WTC11 (cell line): ENCODE data around the gene KSR1. TPM values are rescaled to one million over a fixed set of nuclear protein-coding genes. Genes with fewer than 3 reads are reported as not detected.

Experiments used
- ATAC-seq: fragments of 200-7000 bp; cut with Tn5 transposase; 2 replicates; pipeline ENCODE4 v1.10.0; 2021; ENCODE audit warnings: mild to moderate bottlenecking, moderate library complexity
- CTCF ChIA-PET: fragments of 300-600 bp; sonication (Branson Sonifier 250); formaldehyde crosslinking; loops from one replicate; lab custom pipeline; 2021; ENCODE audit warnings: antibody characterized with exemption; lab: Charles Lee
- POLR2A ChIA-PET: fragments of 350-600 bp; sonication (Branson Sonifier 250); formaldehyde crosslinking; loops from one replicate; lab custom pipeline; 2021; ENCODE audit warnings: antibody characterized with exemption; lab: Charles Lee
- DNase-seq: peaks from one replicate; pipeline ENCODE4 v3.0.0; 2021; ENCODE audit warnings: low spot score
- H3K27ac Mint-ChIP-seq: 2 replicates; pipeline ENCODE4 v1.8.0; 2021; ENCODE audit warnings: mixed read lengths
- H3K27me3 Mint-ChIP-seq: 2 replicates; pipeline ENCODE4 v1.8.0; 2021; ENCODE audit warnings: low read depth, mild to moderate bottlenecking, moderate library complexity, mixed read lengths
- H3K36me3 Mint-ChIP-seq: 2 replicates; pipeline ENCODE4 v1.8.0; 2021; ENCODE audit warnings: mixed read lengths
- H3K4me1 Mint-ChIP-seq: 2 replicates; pipeline ENCODE4 v1.8.0; 2022; ENCODE audit warnings: mixed read lengths
- H3K4me3 Mint-ChIP-seq: 2 replicates; pipeline ENCODE4 v1.8.0; 2021; ENCODE audit warnings: mild to moderate bottlenecking, moderate library complexity, mixed read lengths
- H3K9me3 Mint-ChIP-seq: 2 replicates; pipeline ENCODE4 v1.8.0; 2021; ENCODE audit warnings: mixed read lengths
- AFF4 ChIP-seq: sonication (generic); formaldehyde crosslinking; IDR thresholded peaks from 2 replicates; pipeline ENCODE4 v1.8.1; 2023; ENCODE audit warnings: mild to moderate bottlenecking, missing genetic modification reagents, borderline replicate concordance
- ATF6 ChIP-seq: sonication (generic); formaldehyde crosslinking; IDR thresholded peaks from 2 replicates; pipeline ENCODE4 v1.8.1; 2023; ENCODE audit warnings: mild to moderate bottlenecking, missing genetic modification reagents
- E2F4 ChIP-seq: sonication (generic); formaldehyde crosslinking; IDR thresholded peaks from 2 replicates; pipeline ENCODE4 v1.8.1; 2022; ENCODE audit warnings: low read depth, mild to moderate bottlenecking, moderate library complexity, missing genetic modification reagents, borderline replicate concordance
- E2F5 ChIP-seq: sonication (generic); formaldehyde crosslinking; IDR thresholded peaks from 2 replicates; pipeline ENCODE4 v1.8.1; 2022; ENCODE audit warnings: mild to moderate bottlenecking, moderate library complexity, missing genetic modification reagents
- ELF4 ChIP-seq: sonication (generic); formaldehyde crosslinking; IDR thresholded peaks from 2 replicates; pipeline ENCODE4 v1.8.1; 2022; ENCODE audit warnings: low read depth, mild to moderate bottlenecking, moderate library complexity, missing genetic modification reagents
- GRHL2 ChIP-seq: fragments of 250-450 bp; sonication (Bioruptor Pico); IDR thresholded peaks from 2 replicates; pipeline ENCODE4 v1.8.0; 2022; ENCODE audit warnings: mild to moderate bottlenecking, moderate library complexity; ENCODE audit not compliant: insufficient replicate concordance, severe bottlenecking
- IRF2 ChIP-seq: sonication (generic); formaldehyde crosslinking; IDR thresholded peaks from 2 replicates; pipeline ENCODE4 v1.8.0; 2022; ENCODE audit warnings: low read depth, missing genetic modification reagents, borderline replicate concordance
- JUN ChIP-seq: sonication (generic); formaldehyde crosslinking; IDR thresholded peaks from 2 replicates; pipeline ENCODE4 v1.8.0; 2023; ENCODE audit warnings: mild to moderate bottlenecking, missing genetic modification reagents
- NR2C2 ChIP-seq: sonication (generic); formaldehyde crosslinking; IDR thresholded peaks from 2 replicates; pipeline ENCODE4 v1.8.0; 2022; ENCODE audit warnings: mild to moderate bottlenecking, missing genetic modification reagents
- TCF7 ChIP-seq: sonication (generic); formaldehyde crosslinking; IDR thresholded peaks from 2 replicates; pipeline ENCODE4 v1.8.0; 2022; ENCODE audit warnings: mild to moderate bottlenecking, low read depth, missing genetic modification reagents, moderate library complexity
- TEAD4 ChIP-seq: sonication (generic); formaldehyde crosslinking; IDR thresholded peaks from 2 replicates; pipeline ENCODE4 v1.8.0; 2022; ENCODE audit warnings: mild to moderate bottlenecking, missing genetic modification reagents
- ZBTB21 ChIP-seq: sonication (generic); formaldehyde crosslinking; IDR thresholded peaks from 2 replicates; pipeline ENCODE4 v1.8.1; 2023; ENCODE audit warnings: mild to moderate bottlenecking, missing genetic modification reagents, borderline replicate concordance
- ZBTB43 ChIP-seq: sonication (generic); formaldehyde crosslinking; IDR thresholded peaks from 2 replicates; pipeline ENCODE4 v1.8.1; 2023; ENCODE audit warnings: mild to moderate bottlenecking, missing genetic modification reagents
- ZNF232 ChIP-seq: sonication (generic); formaldehyde crosslinking; IDR thresholded peaks from 2 replicates; pipeline ENCODE4 v1.8.0; 2022; ENCODE audit warnings: mild to moderate bottlenecking, missing genetic modification reagents
- ZNF263 ChIP-seq: sonication (generic); formaldehyde crosslinking; IDR thresholded peaks from 2 replicates; pipeline ENCODE4 v1.8.1; 2022; ENCODE audit warnings: low read depth, mild to moderate bottlenecking, moderate library complexity, missing genetic modification reagents
- ZNF281 ChIP-seq: sonication (generic); formaldehyde crosslinking; IDR thresholded peaks from 2 replicates; pipeline ENCODE4 v1.8.0; 2023; ENCODE audit warnings: mild to moderate bottlenecking, missing genetic modification reagents
- ZNF317 ChIP-seq: sonication (generic); formaldehyde crosslinking; IDR thresholded peaks from 2 replicates; pipeline ENCODE4 v1.8.1; 2023; ENCODE audit warnings: low read depth, mild to moderate bottlenecking, moderate library complexity, missing genetic modification reagents, borderline replicate concordance
- ZNF425 ChIP-seq: fragments of 250-450 bp; sonication (Bioruptor Pico); conservative IDR thresholded peaks from 2 replicates; pipeline ENCODE4 v1.9.0; 2021; ENCODE audit warnings: mild to moderate bottlenecking
- ZNF512 ChIP-seq: sonication (generic); formaldehyde crosslinking; IDR thresholded peaks from 2 replicates; pipeline ENCODE4 v1.8.1; 2022; ENCODE audit warnings: missing genetic modification reagents, borderline replicate concordance
- total RNA-seq: library from RNA; stranded (reverse); gene quantifications from 3 replicates; pipeline ENCODE4 v1.2.3, GENCODE V29; 2021

The KSR1 gene
- total RNA-seq, 1 experiment from 2014 or later, result 45.5 TPM

GRCh38 chr17:27480699-27481098 is 24.5 kb downstream of the KSR1 start:
- no peaks in the 10 kb centered on the region for H3K36me3 Mint-ChIP-seq
- ATAC-seq, result no peak
- CTCF ChIA-PET, result interaction anchor here (1.2 to 3.0 kb wide), 4 partner anchors 11 to 122 kb away, joined by 3 to 9 read pairs (median 4); partner anchors contain the start of gene KSR1
- TF ChIP-seq ELF4 (CRISPR knock-in tag) (no peak), E2F5 (CRISPR knock-in tag) (no peak), IRF2 (no peak), ZBTB43 (CRISPR knock-in tag) (no peak), ZBTB21 (CRISPR knock-in tag) (no peak), GRHL2 (CRISPR knock-in tag) (no peak), TEAD4 (no peak), NR2C2 (CRISPR knock-in tag) (no peak), ZNF512 (CRISPR knock-in tag) (no peak), TCF7 (CRISPR knock-in tag) (no peak), E2F4 (CRISPR knock-in tag) (no peak), ZNF425 (no peak), ZNF263 (CRISPR knock-in tag) (no peak), ZNF317 (no peak)
- no peaks in the 10 kb centered on the region for H3K27me3 Mint-ChIP-seq
- no peaks in the 10 kb centered on the region for H3K9me3 Mint-ChIP-seq
- H3K27ac Mint-ChIP-seq, result peak overlapping the region; percentile 58
- POLR2A ChIA-PET, result no interaction called here
- no peak overlapping the region for H3K4me3 Mint-ChIP-seq
- peaks cover 68% of the 10 kb centered on the region for H3K4me1 Mint-ChIP-seq
- DNase-seq, result no peak

- Mint-ChIP-seq H3K4me1 (peaks cover 66% of the 10 kb centered on the region), H3K27me3 (no peaks in the 10 kb centered on the region), H3K9me3 (no peaks in the 10 kb centered on the region), H3K27ac (peak overlapping the region; percentile 66; the same call in 1 of the 2 replicates), H3K36me3 (no peaks in the 10 kb centered on the region), H3K4me3 (no peak overlapping the region)
- DNase-seq (no peak), ATAC-seq (no peak)
- ChIA-PET CTCF (interaction anchor here (1.2 to 3.0 kb wide), 4 partner anchors 11 to 122 kb away, joined by 3 to 9 read pairs (median 4); partner anchors contain the start of gene KSR1), POLR2A (no interaction called here)
- TF ChIP-seq ZNF281 (no peak), AFF4 (no peak), IRF2 (no peak), ZNF232 (CRISPR knock-in tag) (no peak), JUN (no peak), ATF6 (CRISPR knock-in tag) (no peak)
Observed at GRCh38 chr17:27481327-27481726, 25.1 kb downstream of the KSR1 start.
